ENCODE results near the gene SLC10A7.
"Not testable (repeated sequence)": the region's sequence is repeated elsewhere in the genome, so short reads cannot be mapped to it uniquely, and the experiment has no call there.

Gene SLC10A7

GRCh38 chr4:146436423-146437162 lies 85.1 kb downstream of the SLC10A7 start:
- no peak for DNase-seq

GRCh38 chr4:146435962-146436361 lies 85.8 kb downstream of the SLC10A7 start:
- no peak for DNase-seq

GRCh38 chr4:146432065-146432464 lies 89.7 kb downstream of the SLC10A7 start:
- no peak for DNase-seq

- DNase-seq, result no peak
Measured at GRCh38 chr4:146428298-146428697, 93.4 kb downstream of the SLC10A7 start.

- DNase-seq, result no peak
Measured at GRCh38 chr4:146417822-146418221, 103.9 kb downstream of the SLC10A7 start.

GRCh38 chr4:146415829-146416228 lies 105.9 kb downstream of the SLC10A7 start:
- no peak for DNase-seq

- DNase-seq, result no peak
Measured at GRCh38 chr4:146407669-146408084, 114.1 kb downstream of the SLC10A7 start.

- no peak for DNase-seq
Measured at GRCh38 chr4:146407257-146407656, 114.5 kb downstream of the SLC10A7 start.

- DNase-seq, result no peak
Measured at GRCh38 chr4:146401274-146401673, 120.5 kb downstream of the SLC10A7 start.

- no peak for DNase-seq
Measured at GRCh38 chr4:146398896-146399445, 122.8 kb downstream of the SLC10A7 start.

- DNase-seq, result no peak
Measured at GRCh38 chr4:146398404-146398803, 123.3 kb downstream of the SLC10A7 start.

- DNase-seq, result no peak
Measured at GRCh38 chr4:146389561-146389960, 132.2 kb downstream of the SLC10A7 start.

- no peak for DNase-seq
Measured at GRCh38 chr4:146382194-146382593, 139.5 kb downstream of the SLC10A7 start.

- DNase-seq, result no peak
Measured at GRCh38 chr4:146381263-146381872, 140.4 kb downstream of the SLC10A7 start.

GRCh38 chr4:146379744-146380143 lies 142.0 kb downstream of the SLC10A7 start:
- no peak for DNase-seq

GRCh38 chr4:146371812-146372211 lies 149.9 kb downstream of the SLC10A7 start:
- no peak for DNase-seq

GRCh38 chr4:146370841-146371240 lies 150.9 kb downstream of the SLC10A7 start:
- DNase-seq, result no peak

GRCh38 chr4:146369446-146369845 lies 152.3 kb downstream of the SLC10A7 start:
- DNase-seq, result no peak

GRCh38 chr4:146368209-146368608 lies 153.5 kb downstream of the SLC10A7 start:
- peak; percentile 51 for DNase-seq

GRCh38 chr4:146367347-146367746 lies 154.4 kb downstream of the SLC10A7 start:
- DNase-seq, result no peak

- DNase-seq, result no peak
Measured at GRCh38 chr4:146359771-146360170, 162.0 kb downstream of the SLC10A7 start.

- DNase-seq, result not testable (repeated sequence)
Measured at GRCh38 chr4:146350114-146350513, 171.6 kb downstream of the SLC10A7 start.

- DNase-seq, result no peak
Measured at GRCh38 chr4:146349306-146349705, 172.4 kb downstream of the SLC10A7 start.

- DNase-seq, result no peak
Measured at GRCh38 chr4:146347822-146348221, 173.9 kb downstream of the SLC10A7 start.

Data from NCI-H446 treated with DMSO at 0.1 percent for 48 hours (cell line).